HCT116 (cell line): ENCODE data around the gene CDK11B. TPM values are rescaled to one million over a fixed set of nuclear protein-coding genes. Genes with fewer than 3 reads are reported as not detected.

Source experiments
- ATAC-seq: fragments of 200-7000 bp; cut with Tn5 transposase; 2 replicates; pipeline ENCODE4 v1.9.1; 2020; ENCODE audit warnings: mild to moderate bottlenecking, moderate library complexity
- BruUV-seq: library from RNA; stranded (reverse); fragments of 400-500 nt; replicated peaks from 2 replicates; lab custom pipeline; 2021; lab: Mats Ljungman, UMichigan
- CTCF ChIA-PET: fragments of 300-600 bp; sonication (Branson Sonifier 250); formaldehyde crosslinking; loops from one replicate; lab custom pipeline; 2021; ENCODE audit warnings: antibody characterized with exemption; lab: Charles Lee
- POLR2A ChIA-PET: fragments of 300-600, 350-600 bp; sonication (Branson Sonifier 250); formaldehyde crosslinking; loops from one replicate; lab custom pipeline; 2021; ENCODE audit warnings: antibody characterized with exemption; lab: Charles Lee
- RAD21 ChIA-PET, 2 experiments: fragments of 300-600 bp; sonication (Branson Sonifier 250); formaldehyde crosslinking; loops; one replicate each; lab custom pipeline; 2023; ENCODE audit warnings: low total read pairs in 2 of 2; ENCODE audit not compliant: uncharacterized antibody in 2 of 2, unreplicated experiment in 2 of 2, low non-redundant PET in 1 of 2; lab: Charles Lee
- DNase-seq: peaks from one replicate; pipeline ENCODE4 v3.0.0-alpha.2; 2010; ENCODE audit warnings: low read depth, low spot score
- H2AFZ ChIP-seq: fragments of 200-600 bp; shearing (Covaris generic), sonication (generic); 2 replicates; pipeline ENCODE4 v1.6.1; 2017; ENCODE audit warnings: low read depth, mixed run types, mixed read lengths, antibody characterized with exemption, low read length; ENCODE audit not compliant: poor library complexity, severe bottlenecking
- H3K27ac ChIP-seq: 2 replicates; pipeline ENCODE4 v1.5.1; 2012; ENCODE audit warnings: low read depth, low read length
- H3K27me3 ChIP-seq: fragments of 200-600 bp; sonication (generic); 2 replicates; pipeline ENCODE4 v1.6.1; 2016; ENCODE audit warnings: mixed run types, low read length, mixed read lengths; ENCODE audit not compliant: insufficient read depth
- H3K36me3 ChIP-seq, 2 experiments: fragments of 200-500 bp in 1 of 2; fragments of 200-600 bp in 1 of 2; sonication (Bioruptor generic) in 1 of 2; sonication (generic) in 1 of 2; 2 replicates each; pipeline versions ENCODE4 v1.5.1 to v1.6.1; 2014 to 2016; ENCODE audit warnings: low read length in 2 of 2, inconsistent platforms in 1 of 2, mixed read lengths in 1 of 2, mixed run types in 1 of 2; ENCODE audit not compliant: insufficient read depth in 2 of 2, control insufficient read depth in 1 of 2
- H3K4me1 ChIP-seq, 2 experiments: fragments of 200-600 bp in 1 of 2; sonication (generic) in 1 of 2; 2 replicates each; pipeline versions ENCODE4 v1.5.1 to v1.6.1; 2012 to 2017; ENCODE audit warnings: low read length in 2 of 2, inconsistent platforms in 1 of 2, mild to moderate bottlenecking in 1 of 2, mixed read lengths in 1 of 2, mixed run types in 1 of 2, moderate library complexity in 1 of 2; ENCODE audit not compliant: insufficient read depth in 2 of 2, control insufficient read depth in 1 of 2
- H3K4me2 ChIP-seq: fragments of 200-600 bp; sonication (generic); 2 replicates; pipeline ENCODE4 v1.6.1; 2017; ENCODE audit warnings: mixed run types, low read length, mixed read lengths
- H3K4me3 ChIP-seq, 2 experiments: fragments of 200-600 bp in 1 of 2; sonication (generic) in 1 of 2; replicated peaks in 1 of 2; 2 replicates each; pipeline ENCODE4 v1.5.1; 2011 to 2016; ENCODE audit warnings: low read length in 2 of 2, control low read depth in 1 of 2, low read depth in 1 of 2, mild to moderate bottlenecking in 1 of 2, mixed read lengths in 1 of 2, mixed run types in 1 of 2
- H3K79me2 ChIP-seq: fragments of 200-600 bp; sonication (generic); 2 replicates; pipeline ENCODE4 v1.6.1; 2017; ENCODE audit warnings: mild to moderate bottlenecking, mixed run types, low read length, moderate library complexity, mixed read lengths; ENCODE audit not compliant: insufficient read depth
- H3K9ac ChIP-seq: fragments of 200-600 bp; sonication (generic); 2 replicates; pipeline ENCODE4 v1.6.1; 2016; ENCODE audit warnings: low read length, mixed read lengths
- H3K9me2 ChIP-seq: fragments of 200-600 bp; sonication (generic), shearing (Covaris generic); 2 replicates; pipeline ENCODE4 v1.6.1; 2017; ENCODE audit warnings: mixed run types, mild to moderate bottlenecking, moderate library complexity; ENCODE audit not compliant: insufficient read depth
- H3K9me3 ChIP-seq, 2 experiments: fragments of 200-500 bp in 1 of 2; fragments of 200-600 bp in 1 of 2; sonication (Bioruptor generic) in 1 of 2; sonication (generic) in 1 of 2; 2 replicates each; pipeline ENCODE4 v1.6.1; 2014 to 2017; ENCODE audit warnings: low read length in 2 of 2, mixed read lengths in 2 of 2, inconsistent platforms in 1 of 2, low read depth in 1 of 2, mild to moderate bottlenecking in 1 of 2, mixed run types in 1 of 2, moderate library complexity in 1 of 2; ENCODE audit not compliant: control insufficient read depth in 1 of 2, insufficient read depth in 1 of 2
- H4K20me1 ChIP-seq: fragments of 200-600 bp; sonication (generic), shearing (Covaris generic); 2 replicates; pipeline ENCODE4 v1.6.1; 2017; ENCODE audit warnings: mixed run types, mild to moderate bottlenecking, moderate library complexity; ENCODE audit not compliant: insufficient read depth
- CEBPB ChIP-seq: IDR thresholded peaks from 2 replicates; pipeline ENCODE4 v1.6.1; 2012; ENCODE audit warnings: low read depth
- ELF1 ChIP-seq: IDR thresholded peaks from 2 replicates; pipeline ENCODE4 v1.6.1; 2012; ENCODE audit warnings: low read depth, borderline replicate concordance
- FOSL1 ChIP-seq: IDR thresholded peaks from 2 replicates; pipeline ENCODE4 v1.6.1; 2012; ENCODE audit warnings: low read depth
- JUND ChIP-seq: IDR thresholded peaks from 2 replicates; pipeline ENCODE4 v1.6.1; 2012
- MAX ChIP-seq: IDR thresholded peaks from 2 replicates; pipeline ENCODE4 v1.6.1; 2012
- POLR2A ChIP-seq: IDR thresholded peaks from 2 replicates; pipeline ENCODE4 v1.7.0; 2011; ENCODE audit warnings: borderline replicate concordance; ENCODE audit not compliant: insufficient read depth, insufficient read length; ENCODE audit errors: extremely low read depth
- POLR2AphosphoS5 ChIP-seq: IDR thresholded peaks from 2 replicates; pipeline ENCODE4 v1.6.1; 2011; ENCODE audit warnings: mild to moderate bottlenecking, low read depth, low read length, moderate library complexity
- SIN3A ChIP-seq: IDR thresholded peaks from 2 replicates; pipeline ENCODE4 v1.6.1; 2012; ENCODE audit warnings: low read depth
- SP1 ChIP-seq: IDR thresholded peaks from 2 replicates; pipeline ENCODE4 v1.6.1; 2012; ENCODE audit warnings: low read depth
- SRF ChIP-seq: IDR thresholded peaks from 2 replicates; pipeline ENCODE4 v1.6.1; 2012; ENCODE audit warnings: low read depth
- ZBTB33 ChIP-seq: IDR thresholded peaks from 2 replicates; pipeline ENCODE4 v1.6.1; 2011; ENCODE audit warnings: mild to moderate bottlenecking, low read length, moderate library complexity; ENCODE audit not compliant: insufficient replicate concordance; ENCODE audit errors: extremely low read depth
- ZNF274 ChIP-seq: fragments of 200-500 bp; sonication (Bioruptor generic); IDR thresholded peaks from 2 replicates; pipeline ENCODE4 v1.6.1; 2014; ENCODE audit warnings: mild to moderate bottlenecking, low read depth, low read length, inconsistent platforms
- intact Hi-C: fragments of 100-400 bp; cut with micrococcal nuclease; formaldehyde crosslinking; loops from 2 replicates; pipeline ENCODE4 v1.10.0; 2022
- total RNA-seq: library from RNA; stranded (reverse); gene quantifications from one replicate; pipeline ENCODE4 v1.2.1, GENCODE V29; 2021; ENCODE audit not compliant: unreplicated experiment

CDK11B gene
- total RNA-seq, 1 experiment from 2014 or later: 31.5 TPM

- Histone ChIP-seq H3K9ac (no peak overlapping the region), H3K27me3 (no peaks in the 10 kb centered on the region), H3K4me3 (no peak overlapping the region), H3K4me2 (no peak overlapping the region), H3K4me1 (peaks cover 4 to 31% of the 10 kb centered on the region in 2 experiments), H3K79me2 (peaks cover 3% of the 10 kb centered on the region; the same call in 1 of the 2 replicates), H3K36me3 (no peaks in the 10 kb centered on the region; a peak in 1 of 4 replicates), H4K20me1 (no peaks in the 10 kb centered on the region), H2AFZ (no peak overlapping the region), H3K9me3 (no peaks in the 10 kb centered on the region), H3K27ac (no peak overlapping the region), H3K9me2 (no peaks in the 10 kb centered on the region)
- TF ChIP-seq SP1 (no peak), POLR2AphosphoS5 (no peak), MAX (no peak), POLR2A (no peak), JUND (no peak), SRF (no peak), FOSL1 (no peak), CEBPB (no peak), ELF1 (no peak), SIN3A (no peak), ZNF274 (no peak), ZBTB33 (no peak)
- intact Hi-C loops: no loop called here
- DNase-seq: no peak
- ChIA-PET POLR2A (no interaction called here), RAD21 (no interaction called here), CTCF (no interaction called here)
- BruUV-seq: no TSS peak
- no peak for ATAC-seq
Measured at GRCh38 chr1:1622788-1623094, 36.1 kb downstream of the CDK11B start.
